ENCODE measurements around the gene C3orf22.

C3orf22 gene

GRCh38 chr3:126501736-126502135, 57.0 kb downstream of the C3orf22 start:
- POLR2A ChIA-PET (ENCODE audit: low non-redundant PET), result no interaction called here
- DNase-seq (ENCODE audit: low spot score), result no peak
- CTCF ChIA-PET, result no interaction called here
- no peak for TF ChIP-seq CTCF (conservative IDR thresholded peaks at IDR 0.05; ENCODE audit: low read depth)
- no peak overlapping the region for H3K27ac ChIP-seq

GRCh38 chr3:126501054-126501453, 57.7 kb downstream of the C3orf22 start:
- POLR2A ChIA-PET (ENCODE audit: low non-redundant PET), result no interaction called here
- CTCF ChIA-PET, result no interaction called here
- no peak overlapping the region for H3K27ac ChIP-seq
- no peak for TF ChIP-seq CTCF (conservative IDR thresholded peaks at IDR 0.05; ENCODE audit: low read depth)
- no peak for DNase-seq (ENCODE audit: low spot score)

GRCh38 chr3:126500016-126500415, 58.7 kb downstream of the C3orf22 start:
- H3K27ac ChIP-seq, result no peak overlapping the region
- DNase-seq (ENCODE audit: low spot score), result no peak
- ChIA-PET POLR2A (ENCODE audit: low non-redundant PET) (no interaction called here), CTCF (no interaction called here)
- TF ChIP-seq CTCF (conservative IDR thresholded peaks at IDR 0.05; ENCODE audit: low read depth), result no peak
